ENCODE data around the gene GOLGA2. TPM values are rescaled to one million over a fixed set of nuclear protein-coding genes. Genes with fewer than 3 reads are reported as not detected.

The GOLGA2 gene
- total RNA-seq, 4 donors from 2014 or later: 68.9 to 84.6 (median 78.5) TPM

DNA sequence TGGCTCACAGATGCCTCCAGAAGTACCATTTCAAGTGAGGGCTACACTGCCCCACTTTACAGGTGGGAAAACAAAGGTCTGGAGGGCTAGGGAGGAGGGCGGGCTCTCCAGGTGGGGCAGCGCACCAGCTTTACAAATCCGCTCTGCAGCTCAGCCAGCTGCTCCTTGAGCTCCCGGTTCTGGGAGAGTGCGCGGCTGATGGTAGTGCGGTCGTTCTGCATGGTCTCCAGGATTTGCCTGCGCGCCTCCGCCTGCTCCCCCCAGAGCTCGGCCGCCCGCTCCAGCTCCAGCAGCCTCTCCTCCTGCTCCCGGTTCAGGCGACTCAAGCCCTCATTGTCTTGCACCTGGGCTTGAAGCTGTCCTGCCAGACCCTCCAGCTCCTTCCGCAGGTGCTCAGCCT, 15.5 kb downstream of the GOLGA2 start:
- H3K27ac ChIP-seq: no peak overlapping the region
- ATAC-seq (no peak), DNase-seq (no peak)
- intact Hi-C loops (cut with DNase I; ENCODE audit: low total_unique reads): no loop called here
- TF ChIP-seq, protein P1, sequence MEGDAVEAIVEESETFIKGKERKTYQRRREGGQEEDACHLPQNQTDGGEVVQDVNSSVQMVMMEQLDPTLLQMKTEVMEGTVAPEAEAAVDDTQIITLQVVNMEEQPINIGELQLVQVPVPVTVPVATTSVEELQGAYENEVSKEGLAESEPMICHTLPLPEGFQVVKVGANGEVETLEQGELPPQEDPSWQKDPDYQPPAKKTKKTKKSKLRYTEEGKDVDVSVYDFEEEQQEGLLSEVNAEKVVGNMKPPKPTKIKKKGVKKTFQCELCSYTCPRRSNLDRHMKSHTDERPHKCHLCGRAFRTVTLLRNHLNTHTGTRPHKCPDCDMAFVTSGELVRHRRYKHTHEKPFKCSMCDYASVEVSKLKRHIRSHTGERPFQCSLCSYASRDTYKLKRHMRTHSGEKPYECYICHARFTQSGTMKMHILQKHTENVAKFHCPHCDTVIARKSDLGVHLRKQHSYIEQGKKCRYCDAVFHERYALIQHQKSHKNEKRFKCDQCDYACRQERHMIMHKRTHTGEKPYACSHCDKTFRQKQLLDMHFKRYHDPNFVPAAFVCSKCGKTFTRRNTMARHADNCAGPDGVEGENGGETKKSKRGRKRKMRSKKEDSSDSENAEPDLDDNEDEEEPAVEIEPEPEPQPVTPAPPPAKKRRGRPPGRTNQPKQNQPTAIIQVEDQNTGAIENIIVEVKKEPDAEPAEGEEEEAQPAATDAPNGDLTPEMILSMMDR (IDR thresholded peaks at IDR 0.05 in 4 of 5, conservative IDR thresholded peaks at IDR 0.05 in 1 of 5): no peak
- no peak for TF ChIP-seq POLR2A (IDR thresholded peaks at IDR 0.05)
- H3K4me1 ChIP-seq: no peaks in the 10 kb centered on the region
- H3K27me3 ChIP-seq: no peaks in the 10 kb centered on the region
- peaks cover 0 to 76% of the 10 kb centered on the region in 2 donors for H3K36me3 ChIP-seq
- H3K4me3 ChIP-seq: no peak overlapping the region
- in situ Hi-C loops (cut with MboI; ENCODE audit: low sequenced_read_pairs in 4 of 4): no loop called here
- H3K9me3 ChIP-seq: no peaks in the 10 kb centered on the region

DNA sequence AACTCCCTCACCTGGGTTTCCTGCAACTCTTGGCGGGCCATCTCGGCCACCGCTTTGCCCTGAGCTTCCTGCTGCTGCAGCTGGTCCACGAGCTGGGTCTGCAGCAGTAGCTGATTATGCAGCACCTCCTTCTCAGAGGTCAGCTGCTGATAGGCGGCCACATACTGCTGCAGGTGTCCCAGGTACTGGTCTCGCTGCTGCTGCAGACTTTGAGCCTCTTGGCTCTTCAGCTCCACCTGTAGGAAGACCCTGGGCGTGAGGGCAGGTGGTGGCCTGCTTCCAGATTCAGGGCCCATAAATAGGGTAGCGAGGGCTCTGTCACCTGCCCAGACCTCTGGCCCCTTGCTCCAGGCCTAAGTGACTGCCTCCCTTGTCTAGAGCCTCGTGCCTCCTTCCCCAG, 16.7 kb downstream of the GOLGA2 start:
- intact Hi-C loops (cut with DNase I; ENCODE audit: low total_unique reads): no loop called here
- TF ChIP-seq POLR2A (IDR thresholded peaks at IDR 0.05): no peak
- TF ChIP-seq, protein P1 (IDR thresholded peaks at IDR 0.05 in 4 of 5, conservative IDR thresholded peaks at IDR 0.05 in 1 of 5): no peak
- in situ Hi-C loops (cut with MboI; ENCODE audit: low sequenced_read_pairs in 4 of 4): no loop called here
- no peak for DNase-seq
- H3K9me3 ChIP-seq: no peaks in the 10 kb centered on the region
- no peak overlapping the region for H3K4me3 ChIP-seq
- peaks cover 0 to 68% of the 10 kb centered on the region in 2 donors for H3K36me3 ChIP-seq
- no peaks in the 10 kb centered on the region for H3K27me3 ChIP-seq
- H3K27ac ChIP-seq: no peak overlapping the region
- no peaks in the 10 kb centered on the region for H3K4me1 ChIP-seq
- no peak for ATAC-seq

DNA sequence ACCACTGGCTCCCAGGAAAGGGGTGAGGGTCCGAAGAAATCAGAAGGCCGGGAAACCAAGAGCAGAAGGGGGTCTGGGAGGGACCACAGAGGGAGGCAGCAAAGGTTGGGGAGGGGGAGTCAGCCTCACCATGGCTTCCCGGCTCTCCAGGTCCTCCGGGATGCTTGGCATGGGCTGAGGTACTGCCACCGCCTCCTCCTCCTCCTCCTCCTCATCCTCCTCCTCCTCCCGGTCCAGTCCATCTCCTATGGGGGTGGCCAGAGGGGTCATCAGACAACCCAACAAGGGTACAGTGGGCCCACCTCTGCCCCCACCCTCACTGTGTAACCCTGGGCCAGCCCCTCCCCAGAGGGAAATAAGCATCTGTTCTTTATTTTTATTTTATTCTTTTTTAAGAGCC, 17.5 kb downstream of the GOLGA2 start:
- Histone ChIP-seq H3K9me3 (no peaks in the 10 kb centered on the region), H3K36me3 (peaks cover 0 to 68% of the 10 kb centered on the region in 2 donors), H3K27me3 (no peaks in the 10 kb centered on the region), H3K4me1 (no peaks in the 10 kb centered on the region), H3K4me3 (no peak overlapping the region), H3K27ac (no peak overlapping the region)
- DNase-seq (no peak), ATAC-seq (no peak)
- TF ChIP-seq, protein P1 (IDR thresholded peaks at IDR 0.05 in 4 of 5, conservative IDR thresholded peaks at IDR 0.05 in 1 of 5): no peak
- intact Hi-C loops (cut with DNase I; ENCODE audit: low total_unique reads) (no loop called here), in situ Hi-C loops (cut with MboI; ENCODE audit: low sequenced_read_pairs in 4 of 4) (no loop called here)

DNA sequence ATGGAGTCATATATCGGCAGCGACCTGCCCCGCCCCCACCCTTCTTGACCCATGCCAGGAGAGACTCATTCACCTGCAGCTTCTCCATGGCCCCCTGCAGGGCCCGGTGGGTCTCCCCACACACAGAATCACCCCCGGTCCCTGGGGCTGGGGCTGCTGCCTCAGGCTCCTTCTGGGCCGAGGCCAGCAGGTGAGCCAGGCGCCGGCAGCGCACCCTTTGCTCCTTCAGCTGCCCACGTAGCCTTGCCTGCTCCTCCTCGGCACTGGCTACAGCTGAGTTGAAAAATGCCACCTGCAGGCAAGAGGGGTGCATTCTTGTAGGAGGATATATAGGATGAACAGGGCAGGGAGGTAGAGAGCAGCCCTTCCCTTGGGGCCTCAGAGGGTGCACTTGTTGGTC, 17.9 kb downstream of the GOLGA2 start:
- no peak for DNase-seq
- no peak for ATAC-seq
- no peak overlapping the region for H3K4me3 ChIP-seq
- no peak for TF ChIP-seq POLR2A (IDR thresholded peaks at IDR 0.05)
- TF ChIP-seq, protein P1 (IDR thresholded peaks at IDR 0.05 in 4 of 5, conservative IDR thresholded peaks at IDR 0.05 in 1 of 5): no peak
- in situ Hi-C loops (cut with MboI; ENCODE audit: low sequenced_read_pairs in 4 of 4) (no loop called here), intact Hi-C loops (cut with DNase I; ENCODE audit: low total_unique reads) (no loop called here)
- H3K27me3 ChIP-seq: peaks cover 0 to 2% (median 0%) of the 10 kb centered on the region in 3 donors
- H3K9me3 ChIP-seq: no peaks in the 10 kb centered on the region
- H3K4me1 ChIP-seq: no peaks in the 10 kb centered on the region
- no peak overlapping the region for H3K27ac ChIP-seq
- H3K36me3 ChIP-seq: peaks cover 0 to 66% of the 10 kb centered on the region in 2 donors
